GM12801 (cell line): ENCODE measurements around the gene UBE2C.

ENCODE experiments used
- CTCF ChIP-seq: IDR thresholded peaks from one replicate; pipeline ENCODE4 v1.5.1; 2011; ENCODE audit warnings: control low read depth; ENCODE audit not compliant: insufficient read length; ENCODE audit errors: extremely low read depth

UBE2C gene

DNA sequence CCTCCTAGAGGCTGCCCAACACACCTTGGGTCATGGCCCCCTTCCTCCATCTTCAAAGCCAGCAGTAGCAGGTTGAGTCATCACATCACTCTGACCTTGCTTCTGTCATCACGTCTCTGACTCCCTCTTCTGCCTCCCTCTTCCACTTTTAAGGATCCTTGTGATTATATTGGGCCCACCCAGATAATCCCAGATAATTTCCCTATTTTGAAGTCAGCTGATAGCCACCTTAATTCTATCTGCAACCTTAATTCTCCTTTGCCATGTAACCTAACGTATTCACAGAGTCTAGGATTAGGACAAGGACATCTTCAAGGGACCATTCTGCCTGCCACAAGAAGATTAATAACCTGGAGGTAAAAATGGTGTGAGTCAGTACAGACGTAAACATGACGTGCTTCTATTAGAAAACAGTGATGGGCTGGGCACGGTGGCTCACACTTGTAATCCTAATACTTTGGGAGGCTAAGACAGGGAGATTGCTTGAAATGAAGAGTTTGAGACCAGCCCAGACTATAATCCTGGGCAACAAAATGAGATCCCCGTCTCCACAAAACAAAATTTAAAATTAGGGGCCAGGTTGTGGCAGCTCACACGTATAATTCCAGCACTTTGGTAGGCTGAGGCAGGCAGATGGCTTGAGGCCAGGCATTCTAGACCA lies 48.2 kb downstream of the UBE2C start:
- no peak for TF ChIP-seq CTCF

DNA sequence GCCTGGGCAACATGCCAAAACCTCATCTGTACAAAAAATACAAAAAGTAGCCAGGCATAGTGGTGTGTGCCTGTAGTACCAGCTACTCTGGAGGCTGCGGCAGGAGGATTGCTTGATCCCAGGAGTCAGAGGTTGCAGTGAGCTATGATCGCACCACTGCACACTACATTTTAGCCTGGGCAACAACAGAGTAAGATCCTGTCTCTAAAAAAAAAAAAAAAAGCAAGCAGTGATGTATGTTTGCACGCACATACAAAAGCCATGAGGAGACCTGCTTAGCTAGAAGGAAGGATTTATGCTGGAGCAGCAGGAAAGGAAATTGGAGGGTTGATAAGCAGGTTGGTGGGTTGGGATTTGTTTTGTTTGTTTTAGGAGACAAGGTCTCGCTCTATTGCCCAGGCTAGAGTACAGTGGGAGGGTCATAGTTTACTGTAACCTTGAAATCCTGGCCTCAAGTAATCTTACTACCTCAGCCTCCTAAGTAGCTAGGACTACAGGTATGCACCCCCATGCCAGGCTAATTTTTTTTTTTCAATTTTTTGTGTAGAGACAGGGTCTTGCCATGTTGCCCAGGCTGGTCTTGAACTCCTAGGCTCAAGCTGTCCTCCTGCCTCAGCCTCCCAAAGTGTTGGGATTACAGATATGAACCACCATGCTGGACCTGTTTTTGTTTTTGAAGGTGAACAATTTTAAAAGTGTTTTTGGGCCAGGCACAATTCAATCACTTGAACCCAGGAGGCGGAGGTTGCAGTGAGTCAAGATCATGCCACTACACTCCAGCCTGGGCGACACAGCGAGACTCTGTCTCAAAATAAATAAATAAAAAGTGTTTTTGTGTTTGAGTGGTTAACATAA lies 49.0 kb downstream of the UBE2C start:
- TF ChIP-seq CTCF: no peak

GRCh38 chr20:45863543-45864470 lies 51.4 kb downstream of the UBE2C start:
- no peak for TF ChIP-seq CTCF

GRCh38 chr20:45866454-45866853 lies 54.0 kb downstream of the UBE2C start:
- TF ChIP-seq CTCF: no peak
